Activated gamma-delta T cell treated with anti-CD3 and anti-CD28 coated beads, Interleukin-2, amount 50 U/mL, for 16 hours (primary cell): ENCODE measurements around the gene KRT14.
"Not testable (repeated sequence)": the region's sequence is repeated elsewhere in the genome, so short reads cannot be mapped to it uniquely, and the experiment has no call there.

Experiments used
- DNase-seq: peaks from one replicate; pipeline ENCODE4 v3.0.0-alpha.2; 2020; ENCODE audit warnings: low read depth

Gene KRT14

DNA sequence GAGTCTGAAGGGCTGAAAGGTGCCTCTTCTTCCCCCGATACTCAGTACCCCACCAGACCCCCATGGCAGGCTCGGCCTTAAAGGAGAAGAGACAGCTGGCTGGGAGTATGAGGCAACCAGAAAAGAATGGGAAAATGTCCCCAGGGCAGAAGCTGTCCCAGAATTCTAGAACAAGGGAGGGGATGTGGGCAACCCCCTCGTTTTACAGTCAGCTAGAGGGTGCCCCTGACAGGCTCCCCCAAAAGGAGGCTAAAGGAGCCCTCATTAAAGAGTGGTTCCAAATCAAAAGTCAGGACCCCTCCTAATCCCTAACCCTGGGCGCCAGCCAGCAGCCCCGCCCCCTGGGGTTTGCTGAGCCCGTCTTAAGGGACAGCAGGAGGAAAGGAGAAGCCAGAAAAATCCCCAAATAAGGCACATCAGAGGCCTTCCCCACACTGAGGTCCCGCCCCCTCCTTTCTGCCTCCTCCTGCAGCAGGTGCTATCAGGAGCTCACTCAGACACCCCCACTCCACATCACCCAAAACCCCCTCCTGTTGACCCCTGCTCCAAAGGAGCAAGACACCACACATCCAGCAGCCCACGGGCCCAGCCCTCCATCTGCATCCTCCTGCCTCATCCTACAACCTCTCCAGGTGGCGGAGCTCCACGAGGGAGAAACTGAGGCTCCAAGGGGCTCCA lies 36.6 kb upstream of the KRT14 start:
- DNase-seq: not testable (repeated sequence)

DNA sequence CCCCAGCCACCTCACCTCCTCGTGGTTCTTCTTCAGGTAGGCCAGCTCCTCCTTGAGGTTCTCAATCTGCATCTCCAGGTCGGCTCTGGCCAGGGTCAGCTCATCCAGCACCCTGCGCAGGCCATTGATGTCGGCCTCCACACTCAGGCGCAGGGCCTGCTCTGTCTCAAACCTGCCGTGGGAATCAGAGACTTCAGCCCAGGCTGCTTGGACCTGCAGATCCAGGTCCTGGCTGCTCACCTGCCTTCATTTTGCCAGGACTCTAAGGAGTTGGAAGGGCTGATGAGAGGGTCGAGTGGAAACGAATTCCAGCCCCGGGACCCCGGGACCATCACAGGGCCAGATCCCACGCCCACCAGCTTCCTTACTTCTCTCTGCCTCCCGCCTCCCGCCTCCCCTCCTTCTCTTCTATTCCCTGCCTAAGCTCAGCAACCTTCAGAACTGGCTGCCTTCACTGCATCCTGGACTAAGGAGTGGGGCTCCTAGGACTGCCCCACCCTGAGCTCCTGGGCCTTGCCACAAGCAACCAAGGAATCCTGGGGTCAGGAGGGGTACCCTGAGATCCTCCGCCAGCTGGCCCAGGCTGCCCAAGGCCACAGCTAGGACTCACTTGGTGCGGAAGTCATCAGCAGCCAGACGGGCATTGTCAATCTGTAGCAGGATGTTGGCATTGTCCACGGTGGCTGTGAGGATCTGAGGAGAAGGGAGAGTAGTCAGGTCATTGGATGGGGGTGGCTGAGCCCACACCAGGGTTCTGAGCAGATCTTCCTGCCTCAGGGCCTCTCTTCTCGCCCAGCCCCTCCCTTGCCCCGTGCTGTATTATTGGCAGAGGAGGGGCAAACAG lies 35.9 kb upstream of the KRT14 start:
- not testable (repeated sequence) for DNase-seq

DNA sequence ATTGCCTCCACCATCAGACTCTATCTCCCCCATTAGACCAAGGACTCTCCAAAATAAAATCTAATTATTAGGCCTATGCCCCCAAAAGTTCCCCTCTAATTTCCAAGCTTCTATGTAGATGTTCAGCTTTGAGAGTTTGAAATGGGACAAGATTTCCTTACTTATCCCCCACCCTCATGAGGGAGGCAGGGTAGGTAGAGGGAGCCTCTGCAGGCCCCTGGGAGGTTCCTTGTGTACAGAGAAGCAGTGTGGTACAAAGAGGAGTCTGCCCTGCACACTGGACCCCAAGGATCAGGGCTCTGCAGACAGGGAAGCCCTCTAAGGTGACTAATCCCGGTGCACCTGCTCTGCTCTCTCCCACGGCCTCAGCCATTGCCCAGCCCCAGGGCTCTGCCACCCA lies 35.2 kb upstream of the KRT14 start:
- no peak for DNase-seq

DNA sequence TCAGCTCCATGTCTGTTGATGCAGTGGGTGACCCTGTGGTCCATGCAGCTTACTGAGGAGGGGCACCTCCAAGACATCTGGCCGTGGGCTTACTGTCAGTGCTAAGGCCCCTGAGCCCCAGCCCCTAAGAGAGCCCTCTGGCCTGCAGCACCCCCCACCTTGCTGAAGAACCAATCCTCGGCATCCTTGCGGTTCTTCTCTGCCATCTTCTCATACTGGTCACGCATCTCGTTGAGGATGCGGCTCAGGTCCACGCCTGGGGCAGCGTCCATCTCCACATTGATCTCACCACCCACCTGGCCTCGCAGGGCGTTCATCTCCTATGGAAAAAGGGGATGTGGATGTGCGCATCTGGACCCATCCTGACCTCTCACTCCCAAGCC lies 34.7 kb upstream of the KRT14 start:
- not testable (repeated sequence) for DNase-seq

DNA sequence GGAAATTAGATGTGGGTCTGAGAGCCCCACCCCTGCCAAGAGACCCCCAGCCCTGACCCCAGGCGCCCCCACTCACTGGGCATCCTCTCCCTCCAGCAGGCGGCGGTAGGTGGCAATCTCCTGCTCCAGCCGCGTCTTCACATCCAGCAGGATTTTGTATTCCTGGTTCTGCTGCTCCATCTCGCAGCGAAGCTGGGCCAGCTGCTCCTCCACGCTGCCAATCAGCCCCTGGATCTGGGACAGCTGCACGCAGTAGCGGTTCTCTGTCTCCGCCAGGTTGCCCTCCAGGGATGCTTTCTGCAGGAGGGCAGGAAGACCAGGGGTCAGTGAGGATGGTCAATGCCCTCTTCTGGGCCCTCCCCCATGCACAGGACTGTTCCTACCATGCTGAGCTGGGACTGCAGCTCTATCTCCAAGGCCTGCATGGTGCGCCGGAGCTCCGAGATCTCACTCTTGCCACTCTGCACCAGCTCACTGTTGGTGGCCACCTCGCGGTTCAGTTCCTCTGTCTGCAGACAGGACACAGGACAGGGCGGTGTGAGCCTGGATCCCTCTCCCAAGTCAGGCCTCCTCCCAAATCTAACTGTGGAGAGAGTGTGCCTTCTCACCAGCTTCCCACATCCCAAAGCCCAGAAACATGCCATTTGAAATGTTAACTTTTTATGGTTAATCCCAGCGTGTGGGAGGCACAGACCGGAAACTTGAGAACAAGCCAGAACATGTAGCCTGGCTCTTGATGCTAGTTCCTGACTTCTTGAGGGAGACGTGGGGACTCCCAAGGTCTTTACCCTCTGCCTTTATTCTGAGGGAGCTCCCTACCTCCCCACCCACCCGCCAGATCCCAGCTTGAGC lies 34.1 kb upstream of the KRT14 start:
- no peak for DNase-seq

DNA sequence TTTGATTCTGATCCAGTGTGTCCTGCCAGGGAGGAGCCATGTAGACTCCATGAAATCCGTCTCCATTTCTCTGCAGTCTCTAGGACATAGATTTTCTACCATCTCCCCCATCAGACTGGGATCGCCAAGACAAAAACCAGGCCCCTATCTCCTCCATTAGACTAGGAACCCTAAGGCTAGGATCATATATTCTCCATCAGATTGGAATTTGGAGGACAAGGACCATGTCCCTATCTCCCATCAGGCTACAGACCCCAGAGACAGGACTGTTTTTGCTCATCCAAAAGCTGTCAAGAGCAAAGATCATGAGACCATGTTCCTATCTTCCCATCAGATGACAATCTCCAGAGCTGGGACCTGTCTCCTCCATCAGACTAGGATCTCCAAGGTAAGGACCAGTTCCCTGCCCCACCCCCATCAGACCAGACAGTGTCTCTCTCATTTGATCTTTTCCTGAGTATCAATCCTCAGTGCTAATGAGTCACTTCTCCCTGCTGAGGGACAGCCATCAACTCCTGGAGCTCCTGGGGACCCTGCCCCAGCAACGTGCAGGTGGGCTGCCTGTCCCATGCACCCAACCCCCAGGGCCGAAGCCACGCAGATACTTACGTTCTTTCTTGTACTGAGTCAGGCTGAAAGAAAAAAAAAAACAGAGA lies 33.4 kb upstream of the KRT14 start:
- DNase-seq: not testable (repeated sequence)

DNA sequence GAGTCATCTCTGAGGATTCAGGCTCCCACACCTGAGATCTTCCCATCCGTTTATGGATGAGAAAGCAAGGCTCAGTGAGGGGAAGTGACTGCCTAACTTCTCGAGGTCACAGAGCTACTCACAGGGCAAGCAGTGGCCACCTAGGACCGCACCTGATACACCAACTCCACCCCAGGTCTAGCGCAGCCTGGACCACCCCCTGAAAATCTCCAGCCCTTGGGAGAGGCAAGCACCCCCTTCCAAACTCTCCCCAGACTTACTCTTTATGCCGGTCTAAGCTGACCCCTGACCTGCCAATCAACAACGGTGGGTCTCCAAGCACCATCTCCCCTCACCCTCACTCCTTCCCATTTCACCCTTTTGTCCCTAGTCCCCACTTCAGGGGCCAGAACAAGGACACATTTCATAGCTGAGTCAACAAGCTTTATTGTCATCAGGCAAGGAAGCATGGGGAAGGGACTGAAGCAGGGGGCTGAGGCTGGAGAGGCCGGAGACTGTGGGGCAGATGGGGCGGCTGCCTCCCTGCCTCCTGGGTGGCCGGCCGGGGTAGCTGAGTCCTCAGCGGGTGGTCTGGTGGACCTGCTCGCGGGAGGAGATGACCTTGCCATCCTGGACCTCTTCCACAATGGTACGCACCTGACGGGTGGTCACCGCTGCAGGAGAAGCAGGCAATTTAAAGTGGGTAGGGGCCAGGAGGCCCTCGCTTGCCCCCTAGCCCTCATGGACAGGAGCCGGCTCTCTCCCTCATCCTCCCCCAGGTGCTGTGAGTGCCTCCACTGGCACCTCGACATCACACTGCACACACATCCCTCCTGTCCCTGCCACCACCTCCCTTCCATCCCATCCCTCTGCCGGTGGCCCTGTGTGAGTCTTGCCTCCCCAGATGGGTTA lies 32.6 kb upstream of the KRT14 start:
- DNase-seq: no peak

DNA sequence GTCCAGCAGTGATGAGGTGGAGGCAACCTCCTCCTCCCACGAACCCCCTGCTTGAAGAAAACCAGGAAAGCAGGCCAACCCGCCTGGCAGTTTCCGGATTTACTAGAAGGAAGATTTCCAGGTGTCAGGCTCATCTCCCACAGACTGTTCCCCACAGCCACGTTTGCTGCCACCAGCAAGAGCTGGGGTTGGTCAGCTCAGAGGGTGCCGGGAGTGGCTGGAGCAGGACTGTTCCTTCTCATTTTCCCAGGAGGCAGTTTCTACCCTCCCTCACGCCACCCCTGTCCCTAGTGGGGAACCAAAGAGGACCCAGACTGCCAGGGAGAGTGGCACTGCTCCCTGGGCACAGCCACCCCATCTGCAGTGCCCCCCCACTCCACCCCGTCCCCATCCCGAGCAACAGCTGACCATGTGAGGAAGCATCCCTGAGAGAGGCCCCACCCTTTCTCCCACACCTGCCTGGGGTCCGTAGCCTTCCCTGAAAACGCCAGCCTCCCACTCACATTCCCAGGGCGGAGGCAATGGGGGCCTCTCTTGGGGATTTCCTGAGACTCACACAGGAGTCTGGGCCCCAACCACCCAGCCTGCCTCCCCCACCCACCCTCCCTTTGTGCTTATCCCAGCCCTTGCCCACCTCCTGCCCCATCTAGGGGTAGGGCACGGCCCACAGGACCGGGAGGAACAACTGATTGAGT lies 31.8 kb upstream of the KRT14 start:
- DNase-seq: no peak

DNA sequence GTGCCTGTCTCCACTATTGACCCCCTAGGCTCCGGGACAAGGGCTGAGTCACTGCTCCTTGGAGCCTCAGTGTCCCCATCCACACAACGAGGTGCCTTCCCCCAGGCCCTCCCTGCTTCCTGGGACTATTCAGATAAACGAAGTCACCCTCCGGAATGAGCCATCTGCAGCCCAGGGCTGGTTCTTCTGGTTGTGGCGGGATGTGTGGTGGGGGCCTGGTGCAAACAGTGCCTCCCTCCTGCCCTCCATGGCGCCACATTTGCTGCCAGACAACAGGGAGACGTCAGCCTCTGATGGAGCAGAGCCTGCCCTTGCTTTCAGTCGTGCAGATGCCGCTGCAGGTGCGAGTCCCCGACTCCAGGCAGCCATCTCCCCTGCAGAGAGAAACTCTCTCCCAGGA lies 31.0 kb upstream of the KRT14 start:
- no peak for DNase-seq

DNA sequence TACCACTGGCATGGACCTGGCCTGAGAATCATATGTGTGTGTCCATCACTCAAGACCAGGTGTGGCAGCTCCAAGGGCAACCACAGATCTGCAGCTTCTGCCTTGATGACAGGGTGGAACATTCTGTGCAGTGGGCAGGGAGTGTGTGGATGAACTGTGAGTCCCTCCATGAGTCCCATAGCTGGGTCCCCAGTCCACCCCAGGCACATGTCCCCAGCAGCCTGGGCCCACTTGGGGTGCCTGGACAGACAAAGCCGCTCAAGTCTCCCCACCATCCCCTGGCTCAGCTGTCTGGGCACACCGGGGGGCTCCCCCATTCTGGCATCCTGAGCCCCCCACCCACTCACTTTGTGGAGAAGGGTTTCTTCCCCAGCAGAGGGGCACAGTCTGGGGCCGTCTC lies 30.4 kb upstream of the KRT14 start:
- no peak for DNase-seq

DNA sequence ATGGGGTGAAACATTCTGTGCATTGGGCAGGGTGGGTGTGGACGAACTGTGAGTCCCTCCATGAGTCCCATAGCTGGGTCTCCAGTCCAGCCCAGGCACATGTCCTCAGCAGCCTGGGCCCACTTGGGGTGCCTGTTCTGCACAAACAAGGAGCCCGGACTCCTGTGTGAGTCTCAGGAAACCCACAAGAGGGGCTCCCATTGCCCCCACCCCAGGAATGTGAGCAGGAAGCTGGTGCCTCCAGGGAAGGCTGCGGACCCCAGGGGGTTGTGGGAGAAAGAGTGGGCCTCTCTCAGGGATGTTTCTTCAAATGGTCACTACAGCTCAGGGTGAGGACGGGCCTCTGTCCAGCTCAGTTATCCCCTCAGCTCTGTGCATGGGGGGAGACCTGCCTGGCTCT lies 29.8 kb upstream of the KRT14 start:
- not testable (repeated sequence) for DNase-seq

DNA sequence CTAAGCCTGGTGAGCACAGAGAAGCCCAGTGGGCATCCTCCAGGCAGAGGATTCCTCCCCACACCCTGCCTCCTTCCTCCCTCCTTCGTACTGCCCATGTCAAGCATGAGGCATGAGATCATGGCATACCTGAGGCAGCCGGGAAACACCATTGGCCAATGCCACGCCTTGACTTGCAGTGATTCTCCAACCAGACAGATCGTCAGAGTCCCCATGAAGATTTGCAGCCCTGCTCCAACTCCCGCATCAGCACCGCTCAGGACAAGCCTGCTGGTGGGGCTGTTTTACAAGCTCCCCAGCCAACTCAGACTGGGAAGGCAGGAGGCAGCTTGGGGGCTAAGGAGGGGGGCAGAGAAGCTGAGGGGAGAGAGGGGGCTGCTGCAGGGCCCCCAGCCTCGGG lies 28.8 kb upstream of the KRT14 start:
- no peak for DNase-seq

DNA sequence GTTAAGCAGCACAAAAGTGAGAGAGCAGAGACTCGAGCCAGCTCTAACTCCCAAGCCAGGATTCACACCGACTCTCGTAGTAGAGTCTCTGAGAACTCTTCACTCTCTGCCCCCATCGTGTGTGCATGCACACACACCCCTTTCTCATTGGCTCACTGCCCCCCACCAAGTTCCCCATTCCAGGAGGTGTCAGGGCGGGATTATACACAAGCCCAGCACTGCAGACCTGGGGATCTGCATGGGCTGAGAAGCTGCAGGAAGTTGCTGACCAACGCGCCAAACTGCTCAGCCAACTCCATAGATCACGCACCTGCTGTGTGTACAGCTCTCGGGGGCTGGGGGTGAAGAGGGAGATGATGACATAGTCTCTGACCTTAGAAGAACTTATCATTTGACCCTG lies 28.1 kb upstream of the KRT14 start:
- DNase-seq: not testable (repeated sequence)

DNA sequence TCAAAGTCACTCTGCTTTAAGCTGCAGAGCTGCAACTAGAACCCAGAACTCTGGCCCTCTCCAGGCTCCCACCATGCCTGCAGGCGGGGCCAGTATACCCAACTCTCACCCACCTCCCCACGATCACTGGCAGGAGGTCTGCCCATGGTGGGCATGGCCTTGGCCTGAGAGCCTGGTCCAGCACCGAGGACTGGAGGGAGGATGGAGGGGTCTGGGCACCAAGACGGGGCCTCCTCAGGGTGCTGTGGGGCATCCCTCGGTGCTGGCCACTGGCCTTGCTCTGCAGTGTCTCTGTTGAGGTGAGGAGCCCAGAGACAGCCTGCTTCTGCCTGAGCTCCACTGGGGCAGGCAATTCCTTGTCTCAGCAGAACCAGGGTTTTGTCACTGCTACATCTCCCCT lies 27.4 kb upstream of the KRT14 start:
- no peak for DNase-seq

DNA sequence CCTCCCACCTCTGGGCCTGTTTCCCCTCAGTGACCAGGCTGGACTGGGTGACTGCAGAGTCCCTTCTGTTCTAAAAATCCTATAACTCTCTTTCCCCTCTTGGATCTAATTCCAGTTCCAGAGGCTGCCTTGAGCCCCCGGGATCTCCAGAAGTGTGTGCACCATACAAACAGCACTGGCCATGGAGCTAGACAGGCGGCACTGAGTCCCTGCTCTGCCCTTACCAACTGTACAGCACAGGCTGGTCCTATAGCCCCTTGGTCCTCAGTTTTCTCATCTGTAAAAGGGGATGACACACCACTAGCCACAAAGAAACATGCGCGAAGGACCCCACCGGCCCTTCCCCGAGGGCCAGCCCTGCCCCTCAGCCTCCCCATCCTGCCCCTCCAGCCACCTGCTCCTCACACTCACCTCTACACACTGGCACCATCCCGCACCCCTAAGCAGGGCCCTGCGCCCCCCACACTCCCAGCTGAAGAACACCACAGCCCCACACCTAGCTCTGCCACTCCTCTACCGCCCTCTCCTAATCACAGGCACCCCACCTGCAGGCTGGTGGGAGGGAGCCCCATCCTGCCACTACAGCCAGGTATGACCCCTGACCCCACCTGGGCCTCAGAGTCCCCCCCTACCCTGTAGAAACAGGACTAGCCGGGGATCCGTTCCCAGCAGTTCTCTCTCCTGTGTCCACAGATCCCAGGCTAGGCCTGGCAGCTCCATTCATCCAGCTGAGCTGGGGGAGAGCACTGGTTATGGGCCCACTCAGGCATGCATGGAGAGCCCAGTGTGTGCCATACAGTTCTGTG lies 26.8 kb upstream of the KRT14 start:
- DNase-seq: no peak

DNA sequence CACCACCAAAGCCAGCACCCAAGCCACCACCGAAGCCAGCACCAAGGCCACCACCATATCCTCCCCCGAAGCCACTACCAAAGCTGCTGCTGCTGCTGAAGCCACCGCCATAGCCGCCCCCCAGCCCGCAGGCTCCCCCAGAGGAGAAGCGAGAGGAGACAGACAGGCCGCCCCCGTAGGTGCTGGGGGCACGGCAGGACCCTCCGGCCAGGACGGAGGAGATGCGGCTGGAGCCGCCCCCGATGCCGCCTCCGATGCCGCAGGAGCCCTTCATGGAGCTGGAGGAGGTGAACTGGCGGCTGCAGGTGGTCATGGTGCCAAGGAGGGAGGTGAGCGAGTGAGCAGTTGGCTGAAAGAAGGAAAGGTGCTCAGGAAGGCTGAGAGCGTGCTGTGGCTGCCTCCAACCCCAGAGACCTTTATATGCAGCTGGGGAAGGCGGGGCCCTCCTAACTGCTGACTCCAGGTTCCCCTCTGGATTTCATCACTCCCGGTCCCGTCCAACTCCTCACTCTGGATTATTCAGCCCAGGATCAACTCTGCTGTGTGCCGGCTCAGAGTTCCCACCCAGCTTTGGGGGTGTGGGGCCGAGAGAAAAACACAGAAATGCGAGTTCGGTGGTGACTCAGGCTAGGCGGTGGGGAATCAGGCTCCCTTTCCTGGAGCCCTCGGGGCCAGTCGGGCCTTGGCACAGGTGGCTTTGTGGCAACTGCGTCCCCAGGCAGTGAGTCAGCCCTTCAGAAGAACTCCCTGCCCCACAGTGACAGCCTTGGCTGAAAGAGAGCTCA lies 25.9 kb upstream of the KRT14 start, which contains the start of gene KRT16:
TSS of gene KRT16 (minus strand) at position 392 of the 785 bp plus-strand sequence. CDS start at position 313, 79 bp downstream.
- not testable (repeated sequence) for DNase-seq

DNA sequence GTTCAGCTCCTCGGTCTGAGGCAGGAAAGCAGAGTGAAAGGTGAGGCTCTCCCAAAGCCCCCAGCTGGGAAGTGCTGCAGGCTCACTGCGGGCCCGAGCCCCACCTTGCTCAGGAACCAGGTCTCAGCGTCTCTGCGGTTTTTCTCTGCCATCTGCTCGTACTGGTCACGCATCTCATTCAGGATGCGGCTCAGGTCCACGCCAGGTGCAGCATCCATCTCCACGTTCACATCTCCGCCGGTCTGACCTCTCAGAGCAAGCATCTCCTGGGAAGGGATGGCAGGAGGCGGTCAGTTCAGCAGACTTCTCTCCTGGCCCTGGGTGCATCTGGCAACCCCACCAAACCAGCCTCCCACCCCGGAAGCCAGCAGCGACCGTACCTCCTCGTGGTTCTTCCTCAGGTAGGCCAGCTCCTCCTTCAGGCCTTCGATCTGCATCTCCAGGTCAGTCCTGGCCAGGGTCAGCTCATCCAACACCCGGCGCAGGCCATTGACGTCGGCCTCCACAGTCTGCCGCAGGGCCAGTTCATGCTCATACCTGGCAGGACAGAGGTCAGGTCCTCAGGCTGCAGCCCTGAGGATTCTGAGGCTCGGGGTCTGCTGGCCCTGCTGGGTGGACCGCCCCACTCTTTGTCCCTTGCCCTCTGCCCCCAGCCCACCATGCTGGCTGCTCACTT lies 24.4 kb upstream of the KRT14 start:
- DNase-seq: no peak

DNA sequence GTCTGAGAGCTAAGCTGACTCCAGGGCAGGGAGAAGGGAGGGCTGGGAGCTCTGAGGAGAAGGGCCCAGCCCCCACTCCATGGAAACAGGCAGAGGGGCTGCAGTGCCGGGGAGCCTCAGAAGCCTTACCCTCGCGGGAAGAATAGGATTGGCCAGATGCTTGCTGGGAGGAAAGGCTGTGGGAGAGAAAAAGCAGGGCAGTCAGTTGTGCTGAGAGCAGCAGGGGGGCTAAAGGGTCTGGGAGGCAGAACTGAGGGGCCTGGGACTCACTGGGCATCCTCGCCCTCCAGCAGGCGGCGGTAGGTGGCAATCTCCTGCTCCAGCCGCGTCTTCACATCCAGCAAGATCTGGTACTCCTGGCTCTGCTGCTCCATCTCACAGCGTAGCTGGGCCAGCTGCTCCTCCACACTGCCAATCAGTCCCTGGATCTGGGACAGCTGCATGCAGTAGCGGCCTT lies 23.4 kb upstream of the KRT14 start:
- not testable (repeated sequence) for DNase-seq
